HTERT RPE-1 (cell line): ENCODE data around the gene BASP1.
"Not testable (repeated sequence)": the region's sequence is repeated elsewhere in the genome, so short reads cannot be mapped to it uniquely, and the experiment has no call there.

Experiments
- in situ Hi-C: fragments of 300-500 bp; cut with MboI; formaldehyde crosslinking; loops from 4 replicates; pipeline ENCODE4 v1.14.3; 2020; ENCODE audit warnings: low sequenced_read_pairs

The BASP1 gene

GRCh38 chr5:17282283-17283120, 65.1 kb downstream of the BASP1 start:
- in situ Hi-C loops: no loop called here

GRCh38 chr5:17283121-17283415, 65.6 kb downstream of the BASP1 start:
- in situ Hi-C loops: no loop called here

DNA sequence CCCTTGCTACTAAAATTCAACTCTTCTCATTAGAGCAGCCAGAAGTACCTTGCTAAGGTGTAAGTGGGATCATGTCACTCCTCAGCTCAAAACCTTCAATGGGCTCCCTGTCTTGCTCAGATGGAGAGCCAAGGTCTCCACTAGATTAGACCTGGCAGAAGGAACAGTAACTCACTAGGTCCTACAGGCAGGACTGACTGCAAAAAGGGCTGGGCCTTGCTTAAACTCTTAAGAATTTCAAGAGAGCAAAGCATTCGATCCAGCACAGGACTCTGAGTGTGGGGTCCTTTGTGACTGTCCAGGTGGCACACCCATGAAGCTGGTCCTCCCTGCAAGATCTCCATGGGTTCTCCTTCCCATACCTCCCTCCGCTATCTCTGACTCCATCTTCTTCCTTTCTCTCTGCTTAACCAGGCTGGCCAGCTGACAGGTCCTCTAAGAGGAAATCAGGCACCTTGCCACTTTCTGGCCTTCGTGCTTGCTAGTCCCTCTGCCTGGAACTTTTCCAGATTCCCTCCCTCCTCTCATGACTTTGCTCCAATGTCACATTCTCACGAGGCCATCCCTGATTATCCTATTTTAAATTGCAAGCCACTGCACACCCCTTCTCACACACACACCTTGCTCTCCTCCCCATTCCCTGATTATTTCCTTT, 70.2 kb downstream of the BASP1 start:
- in situ Hi-C loops: no loop called here

DNA sequence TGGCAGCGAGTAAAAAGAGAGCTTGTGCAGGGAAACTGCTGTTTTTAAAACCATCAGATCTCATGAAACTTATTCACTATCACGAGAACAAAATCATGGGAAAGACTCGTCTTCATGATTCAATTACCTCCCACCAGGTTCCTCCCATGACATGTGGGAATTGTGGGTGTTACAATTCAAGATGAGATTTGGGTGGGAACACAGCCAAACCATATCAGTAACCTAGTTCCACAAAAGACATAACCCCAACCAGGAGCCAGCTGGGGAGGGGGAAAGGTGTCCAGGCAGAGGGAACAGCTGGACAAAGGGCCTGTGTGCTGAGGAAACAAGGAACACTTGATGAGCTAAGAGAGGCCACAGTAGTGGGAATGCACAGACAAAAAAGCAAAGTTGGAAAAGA, 71.1 kb downstream of the BASP1 start:
- in situ Hi-C loops: no loop called here

DNA sequence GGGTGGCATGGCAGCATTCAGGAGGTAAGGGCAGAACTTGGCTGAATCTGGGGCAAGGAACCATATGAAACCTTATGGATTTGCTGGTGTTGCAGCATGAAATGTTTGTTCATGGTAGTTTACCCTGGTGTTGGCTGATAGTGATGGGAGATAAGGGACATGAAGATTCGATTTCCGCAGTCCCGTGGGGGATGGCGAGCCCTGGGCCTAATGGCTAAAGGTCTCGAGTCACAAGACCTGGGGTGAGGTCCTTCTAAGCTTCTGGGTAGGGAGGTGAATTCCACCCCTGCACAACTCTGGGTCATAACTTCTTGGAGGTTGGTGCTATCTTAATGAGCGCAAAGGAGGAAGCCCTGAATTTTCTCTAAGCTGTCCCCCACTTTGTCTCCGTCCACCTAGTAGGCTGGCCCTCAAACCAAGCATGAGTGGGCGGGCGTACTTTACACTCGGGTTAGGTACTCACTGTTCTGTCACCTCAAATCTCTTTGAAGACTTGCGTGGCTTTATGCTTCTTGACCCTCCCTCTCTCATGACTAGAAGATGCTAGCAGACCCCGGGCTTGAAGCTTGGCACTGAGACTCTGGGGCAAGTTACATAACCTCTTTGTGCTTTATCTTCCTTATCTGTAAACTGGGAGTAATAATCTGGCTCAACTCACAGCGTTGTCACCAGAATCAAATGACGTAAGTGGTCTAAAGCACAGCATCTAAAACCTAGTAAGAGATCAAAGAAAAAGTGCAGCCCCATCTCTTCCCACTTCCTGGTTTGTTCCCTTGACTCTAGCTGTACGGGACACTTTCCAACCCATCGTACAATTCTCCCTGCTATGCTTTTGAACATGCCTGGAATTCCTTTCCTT, 72.5 kb downstream of the BASP1 start:
- in situ Hi-C loops: no loop called here

- in situ Hi-C loops: no loop called here
These were observed 73.1 kb downstream of the BASP1 start for GRCh38 chr5:17290540-17290974.

DNA sequence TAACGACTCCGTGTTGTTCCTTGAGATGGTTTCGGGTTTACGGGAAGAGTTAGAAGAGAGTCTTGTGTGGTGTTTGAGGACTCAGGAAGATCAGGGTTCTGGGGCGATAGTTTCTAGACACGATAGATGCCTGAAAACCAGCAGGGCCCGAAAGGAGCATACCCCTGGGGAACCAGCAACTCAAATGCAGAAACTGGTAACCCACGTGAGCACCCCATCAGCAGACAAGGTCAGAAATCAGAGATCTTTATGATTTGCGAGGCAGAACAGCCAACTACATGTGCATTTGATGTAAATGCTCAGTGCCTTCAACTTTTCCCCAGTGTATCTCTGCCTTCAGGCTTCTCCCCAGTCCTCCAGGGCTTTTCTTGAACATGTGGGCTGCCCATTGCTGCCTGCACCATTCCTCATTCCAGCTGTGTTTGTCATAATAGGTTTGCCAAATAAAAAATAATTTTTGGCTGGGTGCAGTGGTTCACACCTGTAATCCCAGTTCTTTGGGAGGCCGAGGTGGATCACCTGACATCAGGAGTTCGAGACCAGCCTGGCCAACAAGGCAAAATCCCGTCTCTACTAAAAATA, 75.1 kb downstream of the BASP1 start:
- in situ Hi-C loops: no loop called here

GRCh38 chr5:17294639-17295311, 77.3 kb downstream of the BASP1 start:
- in situ Hi-C loops: no loop called here

DNA sequence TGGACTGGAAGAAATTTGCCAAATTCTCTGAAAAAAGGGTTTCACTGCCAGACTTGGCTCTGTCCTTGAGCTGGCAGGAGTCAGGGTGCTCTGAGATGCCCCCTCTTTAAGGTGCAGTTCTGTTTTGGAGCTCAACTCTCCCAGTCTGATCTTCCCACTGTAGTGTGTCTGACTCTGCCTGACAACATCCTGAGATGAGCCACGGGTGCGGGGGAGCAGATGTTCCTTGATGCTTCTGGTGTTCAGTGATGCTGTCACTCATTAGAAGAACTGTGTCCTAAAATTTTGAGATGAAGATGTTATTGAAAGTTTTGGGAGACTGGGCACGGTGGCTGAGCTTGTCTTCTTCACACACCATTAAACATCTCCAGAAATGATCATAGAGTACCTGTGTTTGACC, 78.2 kb downstream of the BASP1 start:
- in situ Hi-C loops: no loop called here

DNA sequence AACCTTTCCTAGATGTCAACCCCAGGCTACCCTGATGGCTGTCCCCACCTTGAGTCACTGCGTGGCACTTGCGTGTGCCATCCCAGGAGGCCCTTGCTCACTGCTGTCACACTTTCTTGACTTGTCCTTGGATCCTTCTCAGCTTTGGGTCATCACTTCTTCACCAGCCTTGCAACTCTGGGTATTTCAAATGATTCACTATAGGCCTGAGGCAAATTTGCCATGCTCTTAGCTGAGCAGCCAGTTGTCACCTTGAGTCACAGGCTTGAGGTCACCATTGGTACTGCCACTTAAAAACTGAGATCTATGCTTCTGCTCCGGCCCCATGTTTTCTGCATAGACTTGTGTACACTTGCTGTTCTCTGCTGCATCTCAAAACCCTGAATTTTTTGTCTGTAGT, 84.7 kb downstream of the BASP1 start:
- in situ Hi-C loops: no loop called here

- in situ Hi-C loops: no loop called here
These were observed 85.2 kb downstream of the BASP1 start for GRCh38 chr5:17302604-17303003.

- in situ Hi-C loops: no loop called here
These were observed 86.9 kb downstream of the BASP1 start for GRCh38 chr5:17304282-17304681.

DNA sequence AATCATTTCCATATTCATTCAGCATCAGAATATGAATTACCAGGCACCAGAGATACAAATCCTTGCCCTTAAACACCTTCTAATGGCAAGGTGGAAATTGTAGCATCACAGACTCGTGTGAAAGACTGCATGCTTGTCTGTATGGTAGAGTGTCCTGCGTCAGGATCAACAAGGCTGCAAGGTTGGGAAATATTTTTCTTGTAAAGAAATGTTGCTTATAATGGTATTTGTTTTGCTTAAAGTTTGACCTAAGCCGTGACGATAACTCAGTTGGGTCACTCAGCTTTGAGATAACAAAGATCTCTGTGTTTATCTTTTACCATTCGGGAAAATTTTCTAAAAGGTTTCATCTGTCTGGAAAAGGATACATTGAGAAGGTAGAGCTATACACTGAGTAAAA, 87.6 kb downstream of the BASP1 start:
- in situ Hi-C loops: no loop called here

DNA sequence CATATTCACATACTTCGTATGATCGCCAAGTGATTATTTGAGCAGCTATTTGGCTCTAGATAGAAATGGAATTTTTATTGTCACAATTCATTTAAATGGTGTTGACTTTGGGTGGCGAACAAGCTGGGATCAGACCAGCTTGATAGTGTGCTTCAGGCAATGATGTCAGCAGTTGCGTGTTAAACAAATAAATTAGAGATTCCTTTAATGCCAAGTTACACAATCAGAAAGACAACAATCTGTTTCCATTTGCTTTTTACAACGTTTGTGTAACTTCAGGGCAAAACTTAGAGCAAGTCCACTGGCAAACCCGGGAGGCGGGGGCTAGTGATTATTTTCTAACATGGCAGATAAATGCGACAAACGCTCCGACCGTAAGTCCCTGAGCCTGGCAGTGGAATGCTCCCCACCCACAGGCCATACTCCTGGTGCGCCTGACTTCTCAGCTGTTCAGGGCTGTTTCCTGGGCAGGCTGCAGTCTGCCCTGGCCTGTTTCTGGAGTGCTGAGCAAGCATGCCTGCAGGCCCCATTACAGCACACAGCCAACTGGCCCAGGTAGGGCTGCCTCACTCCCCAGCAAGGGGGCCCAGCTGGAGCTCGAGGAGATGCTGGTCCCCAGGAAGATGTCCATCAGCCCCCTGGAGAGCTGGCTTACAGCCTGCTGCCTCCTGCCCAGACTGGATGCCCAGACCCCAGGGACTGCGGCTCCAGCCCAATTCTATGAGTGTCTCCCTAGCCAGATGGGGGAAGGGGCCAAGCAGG, 88.7 kb downstream of the BASP1 start:
- in situ Hi-C loops: no loop called here

DNA sequence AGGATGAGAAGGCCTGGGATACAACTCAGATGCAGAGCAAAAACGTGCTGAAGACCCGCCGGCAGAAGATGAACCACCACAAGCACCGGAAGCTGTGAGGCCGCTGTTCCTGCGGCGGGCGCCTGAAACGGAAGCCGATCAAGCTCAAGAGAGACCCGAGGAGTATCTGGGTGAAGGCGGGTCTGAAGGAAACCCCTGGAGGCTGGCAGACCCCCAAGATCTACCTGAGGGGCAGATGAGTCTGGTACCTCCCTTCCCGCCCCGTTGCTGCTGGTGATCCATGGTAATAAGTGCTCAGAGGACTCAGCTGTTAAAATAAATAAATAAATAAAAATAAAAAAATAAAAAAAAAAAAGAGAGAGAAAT, 89.3 kb downstream of the BASP1 start:
- in situ Hi-C loops: no loop called here

DNA sequence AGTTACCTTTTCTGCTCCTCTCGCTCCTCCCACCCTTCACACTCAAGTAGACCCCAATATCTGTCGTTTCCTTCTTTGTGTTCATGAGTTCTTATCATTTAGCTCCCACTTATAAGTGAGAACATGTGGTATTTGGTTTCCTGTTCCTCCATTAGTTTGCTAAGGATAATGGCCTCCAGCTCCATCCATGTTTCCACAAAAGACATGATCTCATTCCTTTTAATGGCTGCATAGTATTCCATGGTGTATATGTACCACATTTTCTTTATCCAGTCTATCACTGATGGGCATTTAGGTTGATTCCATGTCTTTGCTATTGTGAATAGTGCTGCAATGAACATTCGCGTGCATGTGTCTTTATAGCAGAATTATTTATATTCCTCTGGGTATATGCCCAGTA, 90.0 kb downstream of the BASP1 start:
- in situ Hi-C loops: not testable (repeated sequence)

- in situ Hi-C loops: no loop called here
These were observed 91.1 kb downstream of the BASP1 start for GRCh38 chr5:17308326-17309065.

GRCh38 chr5:17309462-17309861, 92.0 kb downstream of the BASP1 start:
- in situ Hi-C loops: no loop called here

- in situ Hi-C loops: not testable (repeated sequence)
These were observed 93.1 kb downstream of the BASP1 start for GRCh38 chr5:17310502-17310901.
